ENCODE data around the gene CBX6. TPM values are rescaled to one million over a fixed set of nuclear protein-coding genes. Genes with fewer than 3 reads are reported as not detected.

CBX6 gene
- total RNA-seq, 1 experiment from 2014 or later, result 31.4 TPM

- Histone ChIP-seq H3K4me2 (ENCODE audit: insufficient read depth, insufficient read length, low read length) (no peak overlapping the region), H3K4me1 (ENCODE audit: insufficient read depth, low read length) (peaks cover 1% of the 10 kb centered on the region; the same call in 1 of the 2 replicates)
- H3K4me3 Mint-ChIP-seq, result no peak overlapping the region
Observed at GRCh38 chr22:38867124-38867455, 4.9 kb downstream of the CBX6 start.

More at GRCh38 chr22:38867124-38867455, 4.9 kb downstream of the CBX6 start:
- WGBS (ENCODE audit: extremely low coverage, insufficient read length, low lambda C conversion rate), result no CpG with 5 or more reads among the region's 13 CpGs
- H2BK12ac ChIP-seq (ENCODE audit: insufficient read length, low read depth, low read length), result no peak overlapping the region
- H3K23me2 ChIP-seq (ENCODE audit: insufficient read length, low read depth, low read length, poor library complexity, severe bottlenecking), result peaks cover 11% of the 10 kb centered on the region
- H2BK120ac ChIP-seq (ENCODE audit: low read depth, low read length, poor library complexity, severe bottlenecking), result no peak overlapping the region
- H3K27ac Mint-ChIP-seq, result no peak overlapping the region
- H3K9me3 Mint-ChIP-seq, result no peaks in the 10 kb centered on the region
- H2AK5ac ChIP-seq (ENCODE audit: insufficient read length, low read length), result no peak overlapping the region
- H3K36me3 Mint-ChIP-seq (ENCODE audit: insufficient read depth in 1 of 3, low read depth in 3 of 3), result peaks cover 10 to 36% (median 33%) of the 10 kb centered on the region in 3 experiments; a peak in 6 of 7 replicates
- H3K23ac ChIP-seq (ENCODE audit: insufficient read length, low read depth, low read length), result no peak overlapping the region
- H4K8ac ChIP-seq (replicated peaks; ENCODE audit: insufficient read length, low read depth, low read length), result no peak overlapping the region
- DNase-seq, result peak; percentile 56
- peaks cover 5% of the 10 kb centered on the region for H3K79me1 ChIP-seq (ENCODE audit: insufficient read depth, low read depth, low read length, poor library complexity, severe bottlenecking)
- H2BK15ac ChIP-seq (ENCODE audit: low read depth, low read length), result no peak overlapping the region
- no peak overlapping the region for H2BK20ac ChIP-seq (ENCODE audit: low read depth, low read length, poor library complexity, severe bottlenecking)
- H3K14ac ChIP-seq (ENCODE audit: insufficient read depth, low read length), result no peak overlapping the region
- H3K9ac ChIP-seq (ENCODE audit: extremely low read depth, insufficient read length, low read length), result no peak overlapping the region
- H2BK5ac ChIP-seq (ENCODE audit: insufficient read length, low read length), result no peak overlapping the region
- no peak for TF ChIP-seq CTCF (conservative IDR thresholded peaks at IDR 0.05)
- peaks cover 27 to 43% of the 10 kb centered on the region in 2 experiments for H3K4me1 Mint-ChIP-seq
- H3K4ac ChIP-seq (ENCODE audit: low read depth, low read length), result no peak overlapping the region
- H3K56ac ChIP-seq (ENCODE audit: insufficient read length, low read depth, low read length), result no peak overlapping the region
- H4K5ac ChIP-seq (ENCODE audit: insufficient read length, low read depth, low read length), result no peak overlapping the region
- H3K27me3 ChIP-seq (ENCODE audit: insufficient read depth, low read length), result no peaks in the 10 kb centered on the region
- H3K27ac ChIP-seq (ENCODE audit: insufficient read length, low read depth, low read length), result no peak overlapping the region
- H3K27me3 Mint-ChIP-seq (ENCODE audit: low read depth), result no peaks in the 10 kb centered on the region; the same call in 1 of the 2 replicates
- no peaks in the 10 kb centered on the region for H4K20me1 ChIP-seq (ENCODE audit: control insufficient read depth, insufficient read depth, insufficient read length)
- no peaks in the 10 kb centered on the region for H3K9me3 ChIP-seq (ENCODE audit: control insufficient read depth, low read depth, low read length)
- no peak overlapping the region for H4K91ac ChIP-seq (ENCODE audit: insufficient read length, low read depth, low read length)
- H3K79me2 ChIP-seq (ENCODE audit: insufficient read depth, low read length), result no peaks in the 10 kb centered on the region; the same call in 1 of the 2 replicates
- H3K18ac ChIP-seq (ENCODE audit: insufficient read length, low read depth, low read length), result no peak overlapping the region
- no peak overlapping the region for H3T11ph ChIP-seq (ENCODE audit: low read length)
- no peak overlapping the region for H2AFZ ChIP-seq (ENCODE audit: low read length)
